Activated CD8-positive, alpha-beta T cell treated with anti-CD3 and anti-CD28 coated beads, Interleukin-2, amount 10 ng/mL, durations not matched to agents 7 days and 5 days (primary cell): ENCODE measurements around the gene NUP153. TPM values are rescaled to one million over a fixed set of nuclear protein-coding genes. Genes with fewer than 3 reads are reported as not detected.

Source experiments
- ATAC-seq: fragments of 150-1000 bp; cut with Tn5 transposase; one replicate; pipeline ENCODE4 v1.10.0; 2021; ENCODE audit warnings: moderate library complexity
- CTCF ChIA-PET: fragments of 350-600 bp; sonication (Branson Sonifier 250); formaldehyde crosslinking; loops from one replicate; lab custom pipeline; 2021; ENCODE audit warnings: antibody characterized with exemption; lab: Charles Lee
- POLR2A ChIA-PET: fragments of 350-600 bp; sonication (Branson Sonifier 250); formaldehyde crosslinking; loops from one replicate; lab custom pipeline; 2021; ENCODE audit warnings: antibody characterized with exemption; lab: Charles Lee
- DNase-seq: peaks from one replicate; pipeline ENCODE4 v3.0.0-alpha.2; 2020
- H3K27ac Mint-ChIP-seq: one replicate; pipeline ENCODE4 v1.8.0; 2021; ENCODE audit warnings: mild to moderate bottlenecking, mixed read lengths
- H3K27me3 Mint-ChIP-seq: one replicate; pipeline ENCODE4 v1.8.0; 2021; ENCODE audit warnings: low read depth, mixed read lengths
- H3K36me3 Mint-ChIP-seq: one replicate; pipeline ENCODE4 v1.8.0; 2021; ENCODE audit warnings: low read depth, mixed read lengths
- H3K4me1 Mint-ChIP-seq: one replicate; pipeline ENCODE4 v1.8.0; 2021; ENCODE audit warnings: low read depth, mixed read lengths
- H3K4me3 Mint-ChIP-seq: one replicate; pipeline ENCODE4 v1.8.0; 2021; ENCODE audit warnings: mild to moderate bottlenecking, mixed read lengths
- H3K9me3 Mint-ChIP-seq: one replicate; pipeline ENCODE4 v1.8.0; 2022; ENCODE audit warnings: mixed read lengths; ENCODE audit not compliant: insufficient read depth
- total RNA-seq, 2 experiments: library from RNA; stranded (reverse); gene quantifications; one replicate each; pipeline ENCODE4 v1.2.3, GENCODE V29; 2021

Gene NUP153
- total RNA-seq, 2 experiments from 2014 or later = 72.2 to 73.6 TPM

GRCh38 chr6:17629824-17630510, 76.8 kb downstream of the NUP153 start:
- H3K4me3 Mint-ChIP-seq = no peak overlapping the region
- no peak for DNase-seq
- peaks cover 72% of the 10 kb centered on the region for H3K36me3 Mint-ChIP-seq
- H3K9me3 Mint-ChIP-seq = no peaks in the 10 kb centered on the region
- H3K4me1 Mint-ChIP-seq = peaks cover 38% of the 10 kb centered on the region
- ChIA-PET POLR2A (no interaction called here), CTCF (interaction anchor here (0.5 to 1.3 kb wide), 2 partner anchors 28 to 1962 kb away, joined by 3 to 5 read pairs; no protein-coding TSS in a partner anchor)
- ATAC-seq = no peak
- H3K27me3 Mint-ChIP-seq = no peaks in the 10 kb centered on the region
- H3K27ac Mint-ChIP-seq = no peak overlapping the region

DNA sequence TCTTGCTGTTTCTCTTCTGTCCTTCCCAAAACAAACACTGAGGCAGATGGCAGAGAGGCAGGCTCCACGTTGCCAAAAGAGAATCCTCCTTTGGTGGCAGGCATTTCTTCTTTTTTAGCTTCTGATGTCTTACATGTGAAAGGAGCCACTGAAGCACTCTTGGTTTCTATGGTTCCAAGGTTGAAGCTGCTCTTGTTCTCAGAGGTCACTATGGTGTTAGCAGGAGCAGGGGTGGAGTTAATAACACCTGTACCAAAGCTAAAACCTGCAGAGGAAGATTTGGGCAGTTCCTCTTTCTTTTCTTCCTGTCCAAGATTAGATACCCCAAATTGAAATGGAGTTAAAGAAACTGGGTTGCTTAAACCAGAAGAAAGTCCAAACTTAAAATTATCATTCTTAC, 77.9 kb downstream of the NUP153 start:
- CTCF ChIA-PET = interaction anchor here (0.9 kb wide), 1 partner anchor 27 kb away, joined by 3 read pairs; no protein-coding TSS in a partner anchor
- H3K27ac Mint-ChIP-seq = no peak overlapping the region

GRCh38 chr6:17624396-17624795, 82.3 kb downstream of the NUP153 start:
- peaks cover 66% of the 10 kb centered on the region for H3K36me3 Mint-ChIP-seq

More for the DNA sequence above, 77.9 kb downstream of the NUP153 start:
- peaks cover 30% of the 10 kb centered on the region for H3K4me1 Mint-ChIP-seq
- POLR2A ChIA-PET = interaction anchor here (0.9 kb wide), 1 partner anchor 28 kb away, joined by 3 read pairs; no protein-coding TSS in a partner anchor
- H3K36me3 Mint-ChIP-seq = peaks cover 75% of the 10 kb centered on the region
- DNase-seq (no peak), ATAC-seq (no peak)
- H3K9me3 Mint-ChIP-seq = no peaks in the 10 kb centered on the region
- H3K4me3 Mint-ChIP-seq = no peak overlapping the region
- no peaks in the 10 kb centered on the region for H3K27me3 Mint-ChIP-seq

GRCh38 chr6:17622144-17622543, 84.6 kb downstream of the NUP153 start:
- no peak overlapping the region for H3K4me3 Mint-ChIP-seq

More at GRCh38 chr6:17624396-17624795, 82.3 kb downstream of the NUP153 start:
- Mint-ChIP-seq H3K27ac (no peak overlapping the region), H3K4me1 (peaks cover 26% of the 10 kb centered on the region), H3K27me3 (no peaks in the 10 kb centered on the region), H3K9me3 (no peaks in the 10 kb centered on the region), H3K4me3 (no peak overlapping the region)
- ATAC-seq (no peak), DNase-seq (no peak)
- ChIA-PET CTCF (no interaction called here), POLR2A (interaction anchor here (0.6 kb wide), 1 partner anchor 167 kb away, joined by 3 read pairs; no protein-coding TSS in a partner anchor)

DNA sequence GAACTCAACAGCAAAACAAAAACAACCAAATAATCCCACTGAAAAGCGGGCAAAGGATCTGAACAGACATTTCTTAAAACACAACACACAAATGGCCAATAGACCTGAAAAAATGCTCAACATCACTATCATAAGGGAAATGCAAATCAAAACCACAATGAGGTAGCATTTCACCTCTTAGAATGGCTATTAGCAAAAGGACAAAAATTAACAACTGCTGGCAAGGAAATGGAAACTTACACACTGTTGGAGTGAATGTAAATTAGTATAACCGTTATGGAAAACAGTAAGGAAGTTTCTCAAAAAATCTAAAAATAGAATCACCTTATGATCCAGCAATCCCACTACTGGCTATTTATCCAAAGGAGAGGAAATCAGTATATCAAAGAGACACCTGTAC, 85.7 kb downstream of the NUP153 start:
- no peak for ATAC-seq
- H3K27ac Mint-ChIP-seq = no peak overlapping the region
- H3K27me3 Mint-ChIP-seq = no peaks in the 10 kb centered on the region
- no peak overlapping the region for H3K4me3 Mint-ChIP-seq
- peaks cover 64% of the 10 kb centered on the region for H3K36me3 Mint-ChIP-seq
- ChIA-PET CTCF (interaction anchor here (1.6 kb wide), 1 partner anchor 13 kb away, joined by 3 read pairs; no protein-coding TSS in a partner anchor), POLR2A (no interaction called here)
- H3K9me3 Mint-ChIP-seq = no peaks in the 10 kb centered on the region
- no peak for DNase-seq
- peaks cover 22% of the 10 kb centered on the region for H3K4me1 Mint-ChIP-seq

More at GRCh38 chr6:17622144-17622543, 84.6 kb downstream of the NUP153 start:
- H3K36me3 Mint-ChIP-seq = peaks cover 60% of the 10 kb centered on the region
- peaks cover 22% of the 10 kb centered on the region for H3K4me1 Mint-ChIP-seq
- no peaks in the 10 kb centered on the region for H3K9me3 Mint-ChIP-seq
- H3K27ac Mint-ChIP-seq = no peak overlapping the region
- H3K27me3 Mint-ChIP-seq = no peaks in the 10 kb centered on the region
- CTCF ChIA-PET = no interaction called here
- ATAC-seq (peak; percentile 39), DNase-seq (no peak)
- POLR2A ChIA-PET = no interaction called here

- ChIA-PET POLR2A (no interaction called here), CTCF (interaction anchor here (0.6 kb wide), 1 partner anchor 46 kb away, joined by 3 read pairs; no protein-coding TSS in a partner anchor)
- peaks cover 10% of the 10 kb centered on the region for H3K4me1 Mint-ChIP-seq
- H3K4me3 Mint-ChIP-seq = no peak overlapping the region
- H3K9me3 Mint-ChIP-seq = no peaks in the 10 kb centered on the region
- H3K27ac Mint-ChIP-seq = no peak overlapping the region
- peaks cover 56% of the 10 kb centered on the region for H3K36me3 Mint-ChIP-seq
- DNase-seq (no peak), ATAC-seq (no peak)
- no peaks in the 10 kb centered on the region for H3K27me3 Mint-ChIP-seq
Observed at GRCh38 chr6:17615794-17616193, 90.9 kb downstream of the NUP153 start.

GRCh38 chr6:17612048-17612447, 94.7 kb downstream of the NUP153 start:
- no peak for DNase-seq
- POLR2A ChIA-PET = interaction anchor here (0.9 kb wide), 1 partner anchor 12 kb away, joined by 3 read pairs; the partner anchor contains the start of gene FAM8A1
- Mint-ChIP-seq H3K27me3 (no peaks in the 10 kb centered on the region), H3K27ac (no peak overlapping the region), H3K4me3 (no peak overlapping the region), H3K36me3 (peaks cover 39% of the 10 kb centered on the region), H3K9me3 (no peaks in the 10 kb centered on the region), H3K4me1 (no peaks in the 10 kb centered on the region)
- CTCF ChIA-PET = interaction anchor here (1.1 kb wide), 1 partner anchor 8 kb away, joined by 3 read pairs; no protein-coding TSS in a partner anchor
- no peak for ATAC-seq

DNA sequence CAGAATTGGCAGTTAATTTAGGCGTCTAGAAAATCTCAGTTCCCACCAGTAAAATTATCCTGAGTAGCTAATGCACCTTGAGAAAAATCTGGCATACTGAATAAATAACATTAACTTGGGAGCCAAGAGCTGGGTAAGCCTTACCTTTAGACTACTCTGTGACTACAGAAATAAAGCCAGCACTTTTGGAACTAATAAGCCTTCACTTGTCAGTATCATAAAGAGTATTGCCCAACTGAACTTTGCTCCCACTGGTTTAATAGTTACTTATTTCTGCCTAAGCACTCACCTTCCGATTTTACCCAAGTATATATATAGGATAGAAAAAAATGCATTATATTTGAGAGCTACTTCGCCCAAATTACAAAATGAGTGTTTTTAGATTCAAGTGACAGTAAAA, 95.9 kb downstream of the NUP153 start:
- ATAC-seq = no peak
- H3K4me3 Mint-ChIP-seq = no peak overlapping the region
- POLR2A ChIA-PET = no interaction called here
- peaks cover 36% of the 10 kb centered on the region for H3K36me3 Mint-ChIP-seq
- CTCF ChIA-PET = interaction anchor here (1.0 to 1.2 kb wide), 2 partner anchors 10 to 193 kb away, joined by 3 read pairs; no protein-coding TSS in a partner anchor
- H3K9me3 Mint-ChIP-seq = no peaks in the 10 kb centered on the region
- no peak overlapping the region for H3K27ac Mint-ChIP-seq
- DNase-seq = no peak
- no peaks in the 10 kb centered on the region for H3K27me3 Mint-ChIP-seq
- no peaks in the 10 kb centered on the region for H3K4me1 Mint-ChIP-seq

- no peak overlapping the region for H3K27ac Mint-ChIP-seq
- DNase-seq (no peak), ATAC-seq (no peak)
- no peak overlapping the region for H3K4me3 Mint-ChIP-seq
- H3K27me3 Mint-ChIP-seq = no peaks in the 10 kb centered on the region
- H3K36me3 Mint-ChIP-seq = peaks cover 30% of the 10 kb centered on the region
- H3K4me1 Mint-ChIP-seq = peaks cover 24% of the 10 kb centered on the region
- ChIA-PET POLR2A (no interaction called here), CTCF (interaction anchor here (1.2 kb wide), 1 partner anchor 197 kb away, joined by 4 read pairs; no protein-coding TSS in a partner anchor)
- no peaks in the 10 kb centered on the region for H3K9me3 Mint-ChIP-seq
Observed at GRCh38 chr6:17606606-17607005, 100.1 kb downstream of the NUP153 start.

DNA sequence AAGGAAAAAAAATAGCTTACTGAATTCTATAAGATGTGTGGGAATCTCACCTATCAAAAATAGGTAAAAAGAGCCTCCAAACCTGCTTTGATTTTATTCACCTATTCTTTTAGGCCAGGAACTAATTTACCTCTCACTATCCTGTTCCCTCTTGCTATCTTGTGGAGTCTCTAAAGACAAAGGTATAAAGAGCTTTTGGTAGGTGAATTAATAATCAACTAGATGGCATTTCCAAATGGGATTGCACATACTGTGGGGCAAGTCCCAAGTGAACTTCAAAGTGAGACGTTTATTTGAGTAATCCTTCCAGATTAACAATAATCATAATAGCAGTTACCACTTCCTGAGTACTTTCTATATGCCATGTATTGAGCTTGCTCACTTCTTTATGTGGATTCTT, 103.8 kb downstream of the NUP153 start:
- Mint-ChIP-seq H3K27me3 (no peaks in the 10 kb centered on the region), H3K9me3 (no peaks in the 10 kb centered on the region), H3K4me3 (no peak overlapping the region), H3K36me3 (peaks cover 30% of the 10 kb centered on the region), H3K4me1 (peaks cover 41% of the 10 kb centered on the region), H3K27ac (no peak overlapping the region)
- DNase-seq (no peak), ATAC-seq (no peak)
- CTCF ChIA-PET = interaction anchor here (1.0 kb wide), 1 partner anchor 201 kb away, joined by 3 read pairs; no protein-coding TSS in a partner anchor
- POLR2A ChIA-PET = interaction anchor here (1.1 to 4.7 kb wide), 2 partner anchors 84 to 104 kb away, joined by 3 to 39 read pairs; partner anchors contain the start of gene NUP153

DNA sequence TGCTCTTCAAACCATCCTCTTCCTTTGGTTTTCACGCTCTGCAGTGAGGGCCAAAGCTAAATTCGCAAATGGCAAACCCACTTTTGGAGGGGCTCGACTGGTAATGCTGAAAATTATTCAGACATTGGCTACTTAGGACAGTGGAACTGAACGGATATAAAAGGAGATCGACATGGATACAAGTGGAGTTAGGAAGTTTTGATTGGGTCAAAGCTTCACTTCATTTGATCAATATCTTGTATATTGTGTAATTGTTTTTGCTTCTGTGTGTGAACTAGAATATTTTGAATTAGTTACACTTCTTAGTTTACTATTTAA, 105.4 kb downstream of the NUP153 start:
- peak overlapping the region; percentile 82 for H3K4me3 Mint-ChIP-seq
- no peaks in the 10 kb centered on the region for H3K9me3 Mint-ChIP-seq
- ChIA-PET CTCF (interaction anchor here (0.7 to 2.7 kb wide), 10 partner anchors 8 to 214 kb away, joined by 3 to 12 read pairs (median 4); no protein-coding TSS in a partner anchor), POLR2A (interaction anchor here (0.8 to 4.7 kb wide), 5 partner anchors 9 to 105 kb away, joined by 3 to 39 read pairs (median 3); partner anchors contain the start of gene NUP153)
- peak overlapping the region; percentile 89 for H3K27ac Mint-ChIP-seq
- peaks cover 26% of the 10 kb centered on the region for H3K36me3 Mint-ChIP-seq
- no peak for DNase-seq
- ATAC-seq = no peak
- peaks cover 41% of the 10 kb centered on the region for H3K4me1 Mint-ChIP-seq
- no peaks in the 10 kb centered on the region for H3K27me3 Mint-ChIP-seq
